HepG2 (cell line): ENCODE measurements around the gene GNA15. TPM values are rescaled to one million over a fixed set of nuclear protein-coding genes. Genes with fewer than 3 reads are reported as not detected.

Source experiments
- ATAC-seq: fragments of 200-7000 bp; cut with Tn5 transposase; 3 replicates; pipeline ENCODE4 v1.9.1; 2020; ENCODE audit warnings: mild to moderate bottlenecking, moderate library complexity
- BruUV-seq: library from RNA; stranded (reverse); fragments of 400-500 nt; replicated peaks from 2 replicates; lab custom pipeline; 2021; lab: Mats Ljungman, UMichigan
- CTCF ChIA-PET: fragments of 300-600 bp; formaldehyde crosslinking; extraction: SDS; loops from one replicate; lab custom pipeline; 2021; ENCODE audit warnings: low total read pairs, inconsistent platforms, low intra/inter-chr PET ratio; lab: Yijun Ruan, JAX
- POLR2A ChIA-PET: fragments of 350-600 bp; sonication (Branson Sonifier 250); formaldehyde crosslinking; loops from one replicate; lab custom pipeline; 2020; ENCODE audit warnings: antibody characterized with exemption, inconsistent platforms; lab: Yijun Ruan, JAX
- DNase-seq: peaks from one replicate; pipeline ENCODE4 v3.0.0-alpha.2; 2015; ENCODE audit warnings: low spot score
- FAIRE-seq: peaks from 3 replicates; lab custom pipeline; 2011; peaks lifted over from hg19 to GRCh38; lab: Jason Lieb, UNC
- H2AFZ ChIP-seq: one replicate; pipeline ENCODE4 v1.6.1; 2011; ENCODE audit warnings: low read length, inconsistent platforms
- H3K27ac ChIP-seq: fragments of 300-600 bp; 3 replicates; pipeline ENCODE4 v1.8.0; 2011; ENCODE audit warnings: mixed run types, mild to moderate bottlenecking, mixed read lengths, low read length, inconsistent platforms; ENCODE audit not compliant: insufficient read depth; ENCODE audit errors: extremely low read length
- H3K27me3 ChIP-seq, 2 experiments: fragments of 200-600 bp in 1 of 2; 2 replicates in 1 of 2; 3 replicates in 1 of 2; pipeline versions ENCODE4 v1.6.0 to v1.8.0; 2011; ENCODE audit warnings: low read length in 2 of 2, mild to moderate bottlenecking in 2 of 2, moderate library complexity in 2 of 2, inconsistent platforms in 1 of 2; ENCODE audit not compliant: insufficient read depth in 2 of 2, control insufficient read depth in 1 of 2
- H3K36me3 ChIP-seq, 2 experiments: fragments of 200-600 bp in 1 of 2; replicated peaks in 1 of 2; 2 replicates in 1 of 2; 3 replicates in 1 of 2; pipeline versions ENCODE4 v1.5.1 to v1.8.0; 2011; ENCODE audit warnings: low read length in 2 of 2, inconsistent platforms in 1 of 2; ENCODE audit not compliant: insufficient read depth in 2 of 2, control insufficient read depth in 1 of 2
- H3K4me1 ChIP-seq: 2 replicates; pipeline ENCODE4 v1.5.1; 2012; ENCODE audit warnings: low read length, inconsistent platforms; ENCODE audit not compliant: insufficient read depth
- H3K4me2 ChIP-seq: 2 replicates; pipeline ENCODE4 v1.6.0; 2011; ENCODE audit warnings: low read depth, low read length, inconsistent platforms
- H3K4me3 ChIP-seq, 3 experiments: fragments of 200-600 bp in 1 of 3; sonication (generic), shearing (Covaris generic) in 1 of 3; replicated peaks in 1 of 3; 2 replicates each; pipeline ENCODE4 v1.5.1; 2011 to 2016; ENCODE audit warnings: low read length in 3 of 3, inconsistent platforms in 2 of 3, low read depth in 2 of 3, mild to moderate bottlenecking in 2 of 3, control low read depth in 1 of 3, mixed read lengths in 1 of 3; ENCODE audit not compliant: insufficient read depth in 1 of 3
- H3K79me2 ChIP-seq: one replicate; pipeline ENCODE4 v1.6.1; 2011; ENCODE audit warnings: low read length, inconsistent platforms; ENCODE audit not compliant: insufficient read depth
- H3K9ac ChIP-seq: 2 replicates; pipeline ENCODE4 v1.6.0; 2011; ENCODE audit warnings: mild to moderate bottlenecking, low read depth, low read length, inconsistent platforms; ENCODE audit not compliant: insufficient read depth
- H3K9me3 ChIP-seq: 2 replicates; pipeline ENCODE4 v1.5.1; 2012; ENCODE audit warnings: mild to moderate bottlenecking, low read length
- H4K20me1 ChIP-seq: 2 replicates; pipeline ENCODE4 v1.6.0; 2011; ENCODE audit warnings: inconsistent platforms, mild to moderate bottlenecking, low read length, moderate library complexity; ENCODE audit not compliant: insufficient read depth
- DR1 ChIP-seq: sonication (generic); formaldehyde crosslinking; IDR thresholded peaks from 2 replicates; pipeline ENCODE4 v1.8.0; 2021; ENCODE audit warnings: mild to moderate bottlenecking, missing genetic modification reagents, inconsistent platforms
- ZNF383 ChIP-seq: sonication (generic); formaldehyde crosslinking; IDR thresholded peaks from 2 replicates; pipeline ENCODE4 v1.4.0; 2020; ENCODE audit warnings: missing genetic modification reagents, mild to moderate bottlenecking, borderline replicate concordance
- WGBS: methylation state at CpG from one replicate; pipeline ENCODE4 v1.1.6; 2017; ENCODE audit warnings: low lambda C conversion rate; 5-methylcytosine and 5-hydroxymethylcytosine counted together
- in situ Hi-C: cut with HindIII; loops from 2 replicates; pipeline ENCODE4 v1.10.0; 2017; ENCODE audit warnings: low pct_unique_long_range_greater_than_20kb; ENCODE audit not compliant: extremely low pct_ligation_motif_present
- intact Hi-C: fragments of 100-400 bp; cut with micrococcal nuclease; formaldehyde crosslinking; loops from one replicate; pipeline ENCODE4 v1.10.0; 2022; ENCODE audit not compliant: unreplicated experiment
- polyA plus RNA-seq, 8 experiments: library from polyadenylated mRNA; depleted of rRNA in 3 of 8; stranded (reverse) in 7 of 8; unstranded in 1 of 8; fragments of >200 nt; fragmentation: Illumina TruSeq in 4 of 8; extraction: Trizol in 4 of 8; gene quantifications; 2 replicates each; pipeline versions ENCODE4 v1.2.1 to v1.2.3, GENCODE V29; 2011 to 2016; ENCODE audit warnings: low read depth in 4 of 8, missing spikeins in 1 of 8, mixed read lengths in 1 of 8; ENCODE audit not compliant: insufficient read depth in 1 of 8
- total RNA-seq, 5 experiments: library from RNA; depleted of rRNA; stranded (reverse); fragments of >200 nt; fragmentation: Illumina TruSeq; extraction: Trizol; gene quantifications; 2 replicates each; pipeline ENCODE4 v1.2.3, GENCODE V29; 2016; ENCODE audit warnings: low read depth in 1 of 5
- TF ChIP-seq, protein P1 (sequence below): sonication (generic); formaldehyde crosslinking; IDR thresholded peaks from 2 replicates; pipeline ENCODE4 v1.5.0; 2020; ENCODE audit warnings: missing genetic modification reagents
- TF ChIP-seq, protein P2 (sequence below): sonication (generic); formaldehyde crosslinking; IDR thresholded peaks from 2 replicates; pipeline ENCODE4 v1.5.0; 2020; ENCODE audit warnings: mild to moderate bottlenecking, missing genetic modification reagents

Gene GNA15
- total and polyA plus RNA-seq, 2 of the 13 experiments (the other 11 are each of a cell fraction or from before 2014, with no cell fraction given) = not detected

GRCh38 chr19:3152419-3152780 is 16.6 kb downstream of the GNA15 start:
- Histone ChIP-seq H3K27me3 (peaks cover 4 to 15% of the 10 kb centered on the region in 2 experiments; a peak in 3 of 5 replicates), H3K9ac (no peak overlapping the region), H3K4me3 (no peak overlapping the region), H3K79me2 (no peaks in the 10 kb centered on the region), H3K4me2 (no peak overlapping the region), H3K27ac (no peak overlapping the region), H2AFZ (no peak overlapping the region), H3K4me1 (peaks cover 11% of the 10 kb centered on the region), H3K9me3 (no peaks in the 10 kb centered on the region), H4K20me1 (no peaks in the 10 kb centered on the region), H3K36me3 (no peaks in the 10 kb centered on the region)
- DNase-seq (no peak), FAIRE-seq (no peak), ATAC-seq (no peak)
- BruUV-seq = no TSS peak
- POLR2A ChIA-PET = no interaction called here
- 6% methylated on average over 3 of the region's 3 CpGs for WGBS
- in situ Hi-C loops (no loop called here), intact Hi-C loops (no loop called here)
- TF ChIP-seq, protein P1, sequence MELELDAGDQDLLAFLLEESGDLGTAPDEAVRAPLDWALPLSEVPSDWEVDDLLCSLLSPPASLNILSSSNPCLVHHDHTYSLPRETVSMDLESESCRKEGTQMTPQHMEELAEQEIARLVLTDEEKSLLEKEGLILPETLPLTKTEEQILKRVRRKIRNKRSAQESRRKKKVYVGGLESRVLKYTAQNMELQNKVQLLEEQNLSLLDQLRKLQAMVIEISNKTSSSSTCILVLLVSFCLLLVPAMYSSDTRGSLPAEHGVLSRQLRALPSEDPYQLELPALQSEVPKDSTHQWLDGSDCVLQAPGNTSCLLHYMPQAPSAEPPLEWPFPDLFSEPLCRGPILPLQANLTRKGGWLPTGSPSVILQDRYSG (CRISPR knock-in tag) = no peak
- TF ChIP-seq DR1 (no peak), ZNF383 (CRISPR knock-in tag) (no peak)
- TF ChIP-seq, protein P2, sequence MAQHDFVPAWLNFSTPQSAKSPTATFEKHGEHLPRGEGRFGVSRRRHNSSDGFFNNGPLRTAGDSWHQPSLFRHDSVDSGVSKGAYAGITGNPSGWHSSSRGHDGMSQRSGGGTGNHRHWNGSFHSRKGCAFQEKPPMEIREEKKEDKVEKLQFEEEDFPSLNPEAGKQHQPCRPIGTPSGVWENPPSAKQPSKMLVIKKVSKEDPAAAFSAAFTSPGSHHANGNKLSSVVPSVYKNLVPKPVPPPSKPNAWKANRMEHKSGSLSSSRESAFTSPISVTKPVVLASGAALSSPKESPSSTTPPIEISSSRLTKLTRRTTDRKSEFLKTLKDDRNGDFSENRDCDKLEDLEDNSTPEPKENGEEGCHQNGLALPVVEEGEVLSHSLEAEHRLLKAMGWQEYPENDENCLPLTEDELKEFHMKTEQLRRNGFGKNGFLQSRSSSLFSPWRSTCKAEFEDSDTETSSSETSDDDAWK (CRISPR knock-in tag) = no peak
- CTCF ChIA-PET = no interaction called here
